VCaP (cell line): ENCODE measurements around the gene KLHL29.

ENCODE experiments used
- H3K27ac ChIP-seq: fragments of 450-650 bp; 2 replicates; pipeline ENCODE4 v1.5.1; 2017
- TF ChIP-seq, protein P1 (sequence below): fragments of 450-650 bp; conservative IDR thresholded peaks from 2 replicates; pipeline ENCODE4 v1.5.1; 2017; ENCODE audit warnings: mild to moderate bottlenecking, moderate library complexity

The KLHL29 gene

DNA sequence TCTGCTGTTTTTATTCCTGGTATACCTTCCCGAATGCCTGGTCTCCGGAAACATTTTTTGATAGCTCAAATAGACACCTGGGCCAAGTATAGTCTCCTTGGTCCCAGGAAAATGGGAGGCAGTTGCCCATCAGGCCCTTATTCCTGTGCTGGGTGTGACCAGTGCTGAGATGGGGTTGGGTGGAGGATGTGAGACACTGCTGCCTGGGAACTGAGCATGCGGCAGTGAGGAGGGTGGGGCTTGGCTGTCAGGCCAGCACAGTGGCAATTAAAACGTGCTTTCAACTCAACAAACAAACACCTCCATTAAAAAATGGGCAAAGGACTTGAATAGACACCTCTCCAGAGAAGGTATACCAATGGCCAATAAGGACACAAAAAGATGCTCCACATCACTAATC, 12.5 kb downstream of the KLHL29 start:
- H3K27ac ChIP-seq, result no peak overlapping the region
- TF ChIP-seq, protein P1, sequence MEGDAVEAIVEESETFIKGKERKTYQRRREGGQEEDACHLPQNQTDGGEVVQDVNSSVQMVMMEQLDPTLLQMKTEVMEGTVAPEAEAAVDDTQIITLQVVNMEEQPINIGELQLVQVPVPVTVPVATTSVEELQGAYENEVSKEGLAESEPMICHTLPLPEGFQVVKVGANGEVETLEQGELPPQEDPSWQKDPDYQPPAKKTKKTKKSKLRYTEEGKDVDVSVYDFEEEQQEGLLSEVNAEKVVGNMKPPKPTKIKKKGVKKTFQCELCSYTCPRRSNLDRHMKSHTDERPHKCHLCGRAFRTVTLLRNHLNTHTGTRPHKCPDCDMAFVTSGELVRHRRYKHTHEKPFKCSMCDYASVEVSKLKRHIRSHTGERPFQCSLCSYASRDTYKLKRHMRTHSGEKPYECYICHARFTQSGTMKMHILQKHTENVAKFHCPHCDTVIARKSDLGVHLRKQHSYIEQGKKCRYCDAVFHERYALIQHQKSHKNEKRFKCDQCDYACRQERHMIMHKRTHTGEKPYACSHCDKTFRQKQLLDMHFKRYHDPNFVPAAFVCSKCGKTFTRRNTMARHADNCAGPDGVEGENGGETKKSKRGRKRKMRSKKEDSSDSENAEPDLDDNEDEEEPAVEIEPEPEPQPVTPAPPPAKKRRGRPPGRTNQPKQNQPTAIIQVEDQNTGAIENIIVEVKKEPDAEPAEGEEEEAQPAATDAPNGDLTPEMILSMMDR, result no peak

DNA sequence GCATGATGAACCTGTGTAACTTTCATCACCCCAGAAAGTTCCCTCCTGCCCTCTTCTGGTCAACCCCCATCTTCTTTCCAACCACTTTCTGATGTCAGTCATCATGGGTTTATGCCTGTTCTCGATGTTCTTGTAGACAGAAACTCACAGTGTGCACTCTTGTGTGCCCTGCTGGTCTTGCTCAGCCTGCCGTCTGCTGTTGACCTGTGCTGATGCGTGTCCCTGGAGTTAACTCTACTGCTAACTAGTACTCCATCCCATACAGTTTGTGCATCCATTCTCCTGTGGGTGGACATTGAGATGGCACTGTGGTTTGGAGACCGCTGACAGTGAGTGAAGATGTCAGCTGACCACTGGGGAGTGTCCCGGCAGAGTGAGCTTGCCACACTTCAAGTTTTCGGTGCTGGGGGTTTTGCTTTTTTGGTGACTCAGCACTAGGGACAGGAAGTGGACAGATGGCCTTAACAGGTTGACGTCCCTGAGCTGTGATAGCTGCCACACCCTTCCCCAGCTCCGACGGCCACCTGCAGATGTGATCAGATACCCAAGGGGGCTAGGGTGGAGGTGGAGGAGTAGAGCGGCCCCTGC, 14.8 kb downstream of the KLHL29 start:
- TF ChIP-seq, protein P1, result no peak
- H3K27ac ChIP-seq, result no peak overlapping the region

DNA sequence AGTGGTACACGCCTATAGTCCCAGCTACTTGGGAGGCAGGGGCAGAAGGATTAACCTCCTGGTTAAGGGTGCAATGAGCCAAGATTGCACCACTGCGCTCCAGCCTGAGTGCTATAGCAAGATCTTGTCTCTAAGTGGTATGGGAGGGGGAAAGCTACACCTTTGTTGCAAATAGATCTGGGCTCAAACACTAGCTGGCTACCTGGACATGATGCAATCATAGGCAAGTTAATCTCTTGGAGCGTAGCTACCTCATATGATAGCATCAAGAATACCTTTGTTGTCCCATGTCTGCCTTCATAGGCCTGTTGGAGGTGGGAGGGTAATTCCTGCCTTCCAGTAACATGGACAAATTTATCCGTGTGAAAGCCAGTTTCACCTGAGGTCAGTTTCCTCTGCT, 15.7 kb downstream of the KLHL29 start:
- TF ChIP-seq, protein P1, result no peak

DNA sequence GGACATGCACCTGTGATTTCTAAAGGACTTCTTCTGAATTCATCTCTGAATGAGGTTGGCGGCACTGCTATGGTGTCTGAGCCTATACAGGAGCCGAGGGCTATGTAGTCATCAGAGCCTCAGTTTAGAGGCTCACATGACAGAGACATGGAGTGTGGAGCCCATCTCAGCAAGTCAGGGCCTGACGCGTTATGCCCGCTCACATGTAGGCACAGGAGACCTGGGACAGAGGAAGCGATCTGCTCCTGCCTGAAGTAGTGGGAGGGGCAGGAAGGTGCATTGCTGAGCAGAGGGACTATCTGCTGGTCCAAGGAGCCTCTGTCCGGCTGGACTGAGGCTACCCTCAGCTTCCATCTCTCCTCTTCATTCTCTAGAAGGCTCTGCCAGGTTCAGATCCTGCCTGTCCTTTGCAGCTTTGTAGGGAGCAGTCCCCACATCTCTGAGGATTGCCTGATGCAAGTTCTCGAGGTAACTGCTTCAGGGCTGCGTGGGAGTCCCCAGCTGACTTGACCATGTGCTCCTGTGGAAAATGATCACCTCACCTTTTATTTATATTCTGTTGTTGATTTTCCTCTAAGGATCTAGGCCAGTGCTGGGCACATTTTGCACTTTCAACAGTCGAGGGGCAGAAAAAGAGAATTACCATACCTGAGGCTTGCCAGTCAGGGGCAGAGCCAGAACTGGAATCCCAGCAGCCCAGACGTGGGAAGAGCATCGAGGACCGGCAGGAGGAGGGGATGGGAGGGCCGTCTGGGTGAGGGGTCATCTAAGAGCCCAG, 16.6 kb downstream of the KLHL29 start:
- TF ChIP-seq, protein P1, result no peak
- peak overlapping the region; percentile 94 for H3K27ac ChIP-seq

More for the DNA sequence above, 15.7 kb downstream of the KLHL29 start:
- H3K27ac ChIP-seq, result no peak overlapping the region

DNA sequence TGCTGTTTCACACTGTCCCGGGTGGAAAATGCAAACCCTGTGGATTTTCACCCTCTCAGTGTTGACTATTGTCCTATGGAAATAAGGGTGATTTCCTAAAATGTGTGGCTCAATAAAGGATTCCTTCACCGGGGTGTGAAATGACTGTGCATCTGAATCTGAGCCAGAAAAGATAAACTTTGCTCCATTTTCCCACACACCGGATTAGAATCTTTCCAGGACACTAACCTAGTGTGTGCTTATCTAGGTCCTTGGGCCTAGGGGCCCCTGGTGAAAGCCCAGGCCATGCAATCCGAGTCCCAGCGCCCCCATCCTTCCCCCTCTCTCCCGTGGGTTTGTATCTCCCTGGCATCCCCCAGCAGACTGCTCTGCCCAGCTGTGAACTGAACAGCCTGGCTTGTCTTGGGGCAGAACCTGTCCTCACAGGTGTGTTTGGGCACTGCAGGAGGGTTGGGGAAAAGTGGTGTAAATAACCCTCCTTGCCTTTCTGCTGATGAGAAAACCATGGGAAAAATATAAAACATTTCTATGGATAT, 17.3 kb downstream of the KLHL29 start:
- TF ChIP-seq, protein P1, result no peak
- H3K27ac ChIP-seq, result peak overlapping the region; percentile 94

DNA sequence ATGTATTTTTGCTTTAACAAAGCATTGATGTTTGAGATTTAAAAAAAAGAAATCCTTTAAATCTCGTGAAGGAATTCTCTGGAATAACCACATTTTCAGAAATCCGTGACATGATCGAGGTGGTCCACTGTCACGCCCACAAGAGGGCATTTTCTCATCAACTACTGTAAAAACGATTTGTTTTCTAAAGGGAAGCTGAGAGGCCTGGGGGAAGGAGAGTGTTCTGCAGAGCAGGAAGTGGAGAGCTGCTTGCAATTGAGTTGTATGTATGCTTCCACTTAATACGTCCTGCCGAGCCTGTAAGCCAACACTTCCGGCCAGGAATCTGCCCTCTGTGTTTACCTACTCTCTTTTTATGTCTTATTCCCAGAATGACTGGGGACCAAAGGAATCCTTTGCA, 19.4 kb downstream of the KLHL29 start:
- TF ChIP-seq, protein P1, result peak; percentile 35
- peak overlapping the region; percentile 94 for H3K27ac ChIP-seq

DNA sequence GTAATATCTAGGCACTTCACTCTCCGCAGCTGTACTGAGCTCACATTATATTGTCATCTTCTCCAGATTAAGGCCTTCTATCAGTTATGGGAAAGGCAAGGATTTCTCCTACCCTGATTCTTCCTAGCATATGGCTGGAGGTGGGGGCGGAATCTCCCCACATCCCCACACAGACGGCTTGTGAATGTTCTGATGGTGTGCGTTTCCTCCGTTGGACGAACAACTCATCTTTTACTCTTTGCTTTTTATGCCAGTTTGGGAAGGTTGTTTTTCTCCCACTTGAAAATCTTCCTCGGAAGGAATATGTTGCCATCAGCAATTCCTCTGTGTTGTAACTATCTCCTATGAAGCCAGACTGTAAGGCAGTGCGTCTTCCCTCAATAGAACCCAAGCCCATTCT, 24.3 kb downstream of the KLHL29 start:
- TF ChIP-seq, protein P1, result no peak
- no peak overlapping the region for H3K27ac ChIP-seq
